ENCODE data around the gene LRCH1.

GRCh38 chr13:46602531-46602930 is 49.6 kb downstream of the LRCH1 start:
- no peak for TF ChIP-seq CTCF (conservative IDR thresholded peaks at IDR 0.05; ENCODE audit: low read length)
- TF ChIP-seq EZH2phosphoT487 (IDR thresholded peaks at IDR 0.05; ENCODE audit: borderline replicate concordance, low read depth, low read length), result no peak
